ENCODE results near the gene PCDHA8.

DNA sequence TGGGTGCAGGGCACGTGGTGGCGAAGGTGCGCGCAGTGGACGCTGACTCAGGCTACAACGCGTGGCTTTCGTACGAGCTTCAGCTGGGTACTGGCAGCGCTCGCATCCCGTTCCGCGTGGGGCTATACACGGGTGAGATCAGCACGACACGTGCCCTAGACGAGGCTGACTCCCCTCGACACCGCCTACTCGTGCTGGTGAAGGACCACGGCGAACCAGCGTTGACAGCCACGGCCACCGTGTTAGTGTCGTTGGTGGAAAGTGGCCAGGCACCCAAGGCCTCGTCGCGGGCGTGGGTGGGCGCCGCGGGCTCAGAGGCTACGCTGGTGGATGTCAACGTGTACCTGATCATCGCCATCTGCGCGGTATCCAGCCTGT is 44.3 kb upstream of the PCDHA8 start:
- TF ChIP-seq EZH2 (IDR thresholded peaks at IDR 0.05; ENCODE audit: borderline replicate concordance, insufficient read depth, low read length, poor library complexity, severe bottlenecking) (no peak), POLR2AphosphoS5 (IDR thresholded peaks at IDR 0.05) (no peak), SMC3 (conservative IDR thresholded peaks at IDR 0.05; ENCODE audit: poor library complexity) (no peak)
- TF ChIP-seq, protein P1, sequence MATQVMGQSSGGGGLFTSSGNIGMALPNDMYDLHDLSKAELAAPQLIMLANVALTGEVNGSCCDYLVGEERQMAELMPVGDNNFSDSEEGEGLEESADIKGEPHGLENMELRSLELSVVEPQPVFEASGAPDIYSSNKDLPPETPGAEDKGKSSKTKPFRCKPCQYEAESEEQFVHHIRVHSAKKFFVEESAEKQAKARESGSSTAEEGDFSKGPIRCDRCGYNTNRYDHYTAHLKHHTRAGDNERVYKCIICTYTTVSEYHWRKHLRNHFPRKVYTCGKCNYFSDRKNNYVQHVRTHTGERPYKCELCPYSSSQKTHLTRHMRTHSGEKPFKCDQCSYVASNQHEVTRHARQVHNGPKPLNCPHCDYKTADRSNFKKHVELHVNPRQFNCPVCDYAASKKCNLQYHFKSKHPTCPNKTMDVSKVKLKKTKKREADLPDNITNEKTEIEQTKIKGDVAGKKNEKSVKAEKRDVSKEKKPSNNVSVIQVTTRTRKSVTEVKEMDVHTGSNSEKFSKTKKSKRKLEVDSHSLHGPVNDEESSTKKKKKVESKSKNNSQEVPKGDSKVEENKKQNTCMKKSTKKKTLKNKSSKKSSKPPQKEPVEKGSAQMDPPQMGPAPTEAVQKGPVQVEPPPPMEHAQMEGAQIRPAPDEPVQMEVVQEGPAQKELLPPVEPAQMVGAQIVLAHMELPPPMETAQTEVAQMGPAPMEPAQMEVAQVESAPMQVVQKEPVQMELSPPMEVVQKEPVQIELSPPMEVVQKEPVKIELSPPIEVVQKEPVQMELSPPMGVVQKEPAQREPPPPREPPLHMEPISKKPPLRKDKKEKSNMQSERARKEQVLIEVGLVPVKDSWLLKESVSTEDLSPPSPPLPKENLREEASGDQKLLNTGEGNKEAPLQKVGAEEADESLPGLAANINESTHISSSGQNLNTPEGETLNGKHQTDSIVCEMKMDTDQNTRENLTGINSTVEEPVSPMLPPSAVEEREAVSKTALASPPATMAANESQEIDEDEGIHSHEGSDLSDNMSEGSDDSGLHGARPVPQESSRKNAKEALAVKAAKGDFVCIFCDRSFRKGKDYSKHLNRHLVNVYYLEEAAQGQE (IDR thresholded peaks at IDR 0.05; ENCODE audit: borderline replicate concordance), result no peak
